GOT3 (cell line): Measurements from ENCODE around the gene ARHGAP40.

Experiments used
- DNase-seq: peaks from one replicate; lab custom pipeline; 2025; ENCODE audit warnings: mixed read lengths; lab: John Stamatoyannopoulos, UW

Gene ARHGAP40

DNA sequence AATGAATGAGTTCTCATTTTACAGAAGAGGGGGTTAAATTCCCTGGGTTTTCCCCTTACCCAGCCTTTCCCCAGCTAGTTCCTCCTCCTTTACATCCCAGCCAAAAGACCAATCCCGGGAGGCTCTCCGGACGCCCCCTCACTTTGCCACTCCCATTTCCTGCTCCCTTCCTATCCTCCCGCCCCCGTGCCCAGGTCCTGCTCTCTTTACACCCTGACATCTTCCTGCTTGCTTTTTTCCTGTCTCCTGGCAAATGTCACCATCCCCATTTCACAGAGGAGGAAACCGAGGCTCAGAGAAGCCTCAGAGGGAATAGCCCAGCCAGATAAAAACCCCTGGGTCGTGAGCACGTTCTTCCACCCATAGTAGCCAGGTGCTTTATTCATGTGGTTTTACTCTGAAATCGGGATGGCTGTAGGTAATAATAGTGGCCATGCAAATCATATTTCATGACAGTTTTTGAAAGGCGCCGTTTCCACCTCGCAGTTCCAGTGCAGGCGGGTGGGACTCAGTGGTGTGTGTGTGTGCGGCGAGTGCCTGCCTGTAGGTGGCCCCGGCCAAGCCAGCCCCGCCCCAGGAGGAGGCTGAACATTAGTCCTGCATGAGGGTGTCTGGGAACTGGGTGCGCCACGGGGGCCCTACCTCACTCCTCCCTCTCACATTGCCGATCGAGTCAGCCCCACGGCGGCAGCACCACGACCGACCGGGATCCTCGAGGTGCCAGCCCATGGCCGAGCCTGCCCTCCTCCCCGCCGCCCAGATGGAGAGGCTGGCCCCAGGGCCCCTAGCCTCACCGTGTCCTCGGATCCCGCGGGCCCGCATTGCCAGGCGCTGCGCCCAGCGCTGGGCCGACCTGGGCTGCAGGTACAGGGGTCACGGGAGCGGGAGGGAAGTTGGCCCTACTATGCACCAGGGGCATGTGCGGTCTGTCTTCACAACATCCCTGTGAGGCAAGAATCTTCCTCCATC, at the start of gene ARHGAP40:
TSS of gene ARHGAP40 (plus strand) at position 594 of the 969 bp plus-strand sequence.
- no peak for DNase-seq

DNA sequence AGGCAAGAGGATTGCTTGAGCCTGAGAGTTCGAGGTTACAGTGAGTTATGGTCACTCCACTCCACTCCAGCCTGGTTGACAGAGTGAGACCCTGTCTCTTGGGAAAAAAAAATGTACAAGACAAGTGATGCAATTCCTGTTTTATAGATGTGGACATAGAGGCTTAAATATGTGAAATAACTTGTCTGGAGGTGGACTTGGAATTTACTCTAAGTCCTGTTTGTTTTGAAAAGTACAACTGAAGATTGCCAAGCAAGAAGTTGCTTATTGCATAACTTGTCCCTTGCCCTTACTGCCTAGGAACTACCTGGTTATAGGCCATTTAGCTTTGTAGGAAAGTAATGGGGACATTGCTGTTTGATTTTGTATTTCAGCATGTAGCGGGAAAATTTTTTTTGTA, 46.6 kb upstream of the ARHGAP40 start:
- DNase-seq, result no peak

- no peak for DNase-seq
These were observed 46.2 kb upstream of the ARHGAP40 start for GRCh38 chr20:38555395-38555794.

DNA sequence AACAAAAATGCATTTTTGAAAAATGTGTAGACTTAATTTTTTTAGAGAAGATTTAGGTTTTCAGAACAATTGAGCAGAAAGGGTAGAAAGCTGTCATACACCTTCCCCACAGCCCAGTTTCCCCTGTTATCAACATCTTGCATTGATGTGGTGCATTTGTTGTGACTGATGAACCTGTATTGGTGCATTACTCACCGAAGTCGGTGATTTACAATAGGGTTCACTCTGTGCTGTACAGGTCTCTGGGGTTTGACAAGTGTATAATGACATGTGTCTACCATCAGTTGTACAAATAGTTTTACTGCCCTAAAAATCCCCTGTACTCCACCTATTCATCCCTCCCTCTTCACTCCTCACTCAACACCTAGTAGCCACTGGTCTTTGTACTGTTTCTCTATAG, 44.4 kb upstream of the ARHGAP40 start:
- DNase-seq, result no peak

GRCh38 chr20:38558596-38559360, 42.8 kb upstream of the ARHGAP40 start:
- DNase-seq, result no peak

GRCh38 chr20:38559764-38560163, 41.8 kb upstream of the ARHGAP40 start:
- DNase-seq, result no peak

- no peak for DNase-seq
These were observed 37.7 kb upstream of the ARHGAP40 start for GRCh38 chr20:38563802-38564431.

GRCh38 chr20:38564680-38565079, 36.9 kb upstream of the ARHGAP40 start:
- no peak for DNase-seq

GRCh38 chr20:38566036-38566598, 35.5 kb upstream of the ARHGAP40 start:
- DNase-seq, result no peak

GRCh38 chr20:38569747-38570525, 31.7 kb upstream of the ARHGAP40 start:
- DNase-seq, result no peak

DNA sequence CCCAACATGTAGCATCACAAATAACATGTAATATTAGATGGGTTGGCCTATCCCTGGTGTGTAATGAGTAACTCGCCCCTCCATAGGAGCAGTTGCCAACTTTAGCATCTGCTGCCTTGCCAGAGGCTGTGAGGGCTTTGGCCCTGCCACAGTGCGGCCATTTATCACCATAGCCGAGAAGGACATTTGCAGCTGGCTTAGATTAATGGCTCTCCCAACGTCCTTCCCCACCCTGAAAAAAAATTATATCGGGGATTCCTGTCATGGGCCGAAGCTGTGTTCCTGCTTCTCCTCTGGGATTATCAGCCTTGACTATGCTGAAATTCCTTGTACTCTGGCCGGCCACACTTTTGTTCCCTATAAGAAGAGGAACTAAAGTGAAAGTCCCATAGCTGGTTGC, 28.2 kb upstream of the ARHGAP40 start:
- DNase-seq, result no peak

DNA sequence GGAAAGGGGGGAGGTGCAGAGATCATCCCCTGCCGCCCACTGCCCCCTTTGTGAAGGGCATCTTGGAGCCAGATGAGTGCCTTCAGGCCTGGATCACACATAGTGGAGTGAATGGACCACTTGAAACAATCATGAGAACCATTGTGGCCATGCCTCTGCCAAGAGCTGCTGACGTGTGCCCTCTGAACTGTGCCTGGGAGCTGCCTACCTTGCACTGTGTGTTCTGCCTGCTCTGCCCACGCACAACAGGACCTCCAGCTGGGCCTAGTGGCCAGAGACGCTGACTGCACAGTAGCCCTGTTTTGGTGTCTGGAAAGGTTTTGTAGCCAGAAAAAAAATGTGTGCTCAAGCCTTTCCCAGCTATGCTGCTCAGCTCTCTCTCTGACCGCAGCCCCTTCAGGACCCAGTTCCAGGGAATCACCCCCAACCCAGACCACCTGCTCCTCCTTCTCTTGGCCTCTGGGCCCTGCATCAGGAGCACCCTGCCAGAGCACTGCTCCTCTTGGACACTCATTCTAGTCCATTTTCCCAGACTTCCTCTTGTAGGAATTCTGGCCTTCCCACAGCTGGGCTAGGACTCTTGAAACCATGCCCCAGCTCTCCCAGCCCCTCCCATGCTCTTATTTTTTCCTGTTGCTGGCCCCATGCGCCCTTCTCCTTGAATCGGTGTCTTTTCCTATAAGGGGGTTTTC, 22.2 kb upstream of the ARHGAP40 start:
- DNase-seq, result no peak

DNA sequence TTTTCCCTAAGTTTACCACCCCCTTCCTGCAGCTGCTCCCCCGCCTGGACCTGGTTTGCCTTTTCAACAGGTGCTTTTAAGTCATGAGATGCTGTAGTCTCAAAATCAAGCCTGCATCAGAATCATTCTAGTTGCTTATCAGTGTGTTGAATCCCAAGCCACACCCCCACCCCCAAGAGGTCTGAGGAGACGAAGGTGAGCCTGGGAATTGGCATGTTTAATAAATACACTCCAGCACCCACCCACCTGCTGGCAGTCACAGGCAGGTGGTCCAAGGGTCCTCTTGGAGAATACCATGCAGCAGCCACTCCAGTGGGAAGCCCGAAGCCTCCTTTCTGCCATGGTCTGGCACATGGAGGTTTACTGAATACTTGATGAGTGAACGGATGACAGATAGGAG, 21.7 kb upstream of the ARHGAP40 start:
- DNase-seq, result no peak

- DNase-seq, result no peak
These were observed 20.6 kb upstream of the ARHGAP40 start, which contains the start of gene ADIG for GRCh38 chr20:38581013-38581412. TSS of gene ADIG (plus strand) at chr20:38581197. CDS start at chr20:38581251, 54 bp downstream.

DNA sequence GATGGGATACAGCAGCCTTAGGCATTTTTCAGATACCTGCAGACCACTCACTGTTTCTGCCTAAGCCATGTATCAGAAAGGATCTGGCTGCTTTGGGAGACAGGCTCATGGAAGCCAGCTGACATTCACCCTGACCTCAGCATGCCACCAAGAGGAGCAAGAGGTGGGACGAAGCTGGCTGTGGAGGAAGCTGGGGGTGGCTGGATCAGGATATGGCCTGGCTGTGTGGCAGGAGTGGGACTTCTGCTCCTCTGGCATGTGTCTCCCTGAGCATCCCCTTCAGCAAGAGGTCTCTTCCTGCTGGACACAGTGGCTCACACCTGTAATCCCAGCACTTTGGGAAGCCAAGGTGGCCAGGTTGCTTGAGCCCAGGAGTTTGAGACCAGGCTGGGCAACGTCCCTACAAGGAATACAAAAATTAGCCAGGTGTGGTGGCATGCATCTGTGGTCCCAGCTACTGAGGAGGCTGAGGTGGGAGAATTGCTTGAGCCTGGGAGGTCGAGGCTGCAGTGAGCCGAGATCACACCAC, 19.7 kb upstream of the ARHGAP40 start:
- no peak for DNase-seq

GRCh38 chr20:38583306-38583705, 18.3 kb upstream of the ARHGAP40 start:
- DNase-seq, result no peak

- DNase-seq, result no peak
These were observed 17.4 kb upstream of the ARHGAP40 start for GRCh38 chr20:38584099-38584763.

GRCh38 chr20:38585404-38586180, 16.0 kb upstream of the ARHGAP40 start:
- DNase-seq, result no peak

DNA sequence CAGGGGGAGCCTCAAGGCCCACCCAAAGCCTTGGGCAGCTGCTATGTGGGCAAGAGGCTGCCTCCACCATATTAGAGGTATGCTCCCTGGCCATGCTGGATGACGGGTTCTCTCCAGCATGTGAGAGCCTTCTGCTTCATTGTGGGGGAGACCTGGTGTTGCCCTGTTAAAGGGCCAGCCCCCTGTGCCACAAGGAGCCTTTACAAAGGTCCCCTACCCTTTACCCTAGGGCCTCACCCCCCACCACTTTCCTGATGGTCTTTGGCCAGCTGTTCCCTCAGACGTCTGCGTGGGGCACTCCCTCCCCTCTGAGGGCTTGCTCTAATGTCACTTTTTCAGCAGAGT, 15.5 kb upstream of the ARHGAP40 start:
- DNase-seq, result no peak
